Gastrocnemius medialis (tissue), 4 donors: ENCODE measurements around the gene KDM6A. TPM values are rescaled to one million over a fixed set of nuclear protein-coding genes. Genes with fewer than 3 reads are reported as not detected.

Source experiments
- ATAC-seq, 2 donors: fragments of 150-250 bp; one replicate each; pipeline ENCODE4 v1.9.1; 2016
- DNase-seq, 2 donors: peaks; one replicate each; pipeline ENCODE4 v3.0.0-alpha.2; 2019
- H3K27ac ChIP-seq, 4 donors: fragments of 200-600 bp; sonication (generic); 1 replicate in 1 of 4; 2 replicates in 3 of 4; pipeline ENCODE4 v1.5.1; 2016 to 2018; ENCODE audit warnings: mild to moderate bottlenecking in 2 of 4, moderate library complexity in 1 of 4
- H3K27me3 ChIP-seq, 3 donors: fragments of 200-600 bp; sonication (generic) in 2 of 3; 1 replicate in 1 of 3; 2 replicates in 2 of 3; pipeline versions ENCODE4 v1.5.1 to v1.6.0; 2016 to 2019; ENCODE audit warnings: mild to moderate bottlenecking in 1 of 3, moderate library complexity in 1 of 3
- H3K36me3 ChIP-seq, 2 donors: fragments of 200-600 bp; sonication (generic) in 1 of 2; one replicate each; pipeline ENCODE4 v1.5.1; 2017 to 2018
- H3K4me1 ChIP-seq, 2 donors: fragments of 200-600 bp; sonication (generic) in 1 of 2; one replicate each; pipeline ENCODE4 v1.5.1; 2016 to 2017; ENCODE audit warnings: mild to moderate bottlenecking in 2 of 2
- H3K4me3 ChIP-seq, 4 donors: fragments of 200-600 bp; sonication (generic) in 3 of 4; 1 replicate in 1 of 4; 2 replicates in 3 of 4; pipeline ENCODE4 v1.5.1; 2016 to 2019; ENCODE audit warnings: mild to moderate bottlenecking in 2 of 4
- H3K9me3 ChIP-seq, 3 donors: fragments of 200-600 bp; sonication (generic) in 2 of 3; 1 replicate in 1 of 3; 2 replicates in 2 of 3; pipeline ENCODE4 v1.5.1; 2016 to 2019
- CTCF ChIP-seq, 5 experiments: fragments of 450-650 bp in 3 of 5; fragments of 200-600 bp in 2 of 5; sonication (generic) in 2 of 5; IDR thresholded peaks in 4 of 5; conservative IDR thresholded peaks in 1 of 5; 1 replicate in 4 of 5; 2 replicates in 1 of 5; pipeline ENCODE4 v1.5.1; 2016 to 2019; ENCODE audit warnings: antibody characterized with exemption in 5 of 5, mild to moderate bottlenecking in 3 of 5, moderate library complexity in 3 of 5
- POLR2A ChIP-seq, 2 donors: fragments of 450-650 bp; IDR thresholded peaks; one replicate each; pipeline ENCODE4 v1.6.1; 2017; ENCODE audit warnings: antibody characterized with exemption in 2 of 2, mild to moderate bottlenecking in 2 of 2, moderate library complexity in 2 of 2
- in situ Hi-C, 4 donors: fragments of 200-750 bp; cut with MboI; loops; one replicate each; pipeline versions ENCODE4 v1.15.0 to v1.8.0; 2017; ENCODE audit warnings: low sequenced_read_pairs in 4 of 4
- intact Hi-C: fragments of 100-400 bp; cut with DNase I; formaldehyde crosslinking; loops from one replicate; pipeline ENCODE4 v1.15.1; 2023; ENCODE audit warnings: low total_unique reads
- total RNA-seq, 4 donors: library from RNA; depleted of rRNA; stranded (reverse); fragments of >200 nt; gene quantifications; one replicate each; pipeline versions ENCODE4 v1.1.0 to v1.2.3, GENCODE V29; 2016

KDM6A gene
- total RNA-seq, 4 donors from 2014 or later, result 14.3 to 29.2 (median 20.1) TPM

GRCh38 chrX:45011597-45011996, 138.6 kb downstream of the KDM6A start:
- Histone ChIP-seq H3K4me1 (peaks cover 17 to 42% of the 10 kb centered on the region in 2 donors), H3K4me3 (no peak overlapping the region), H3K27ac (no peak overlapping the region), H3K9me3 (no peaks in the 10 kb centered on the region), H3K36me3 (no peaks in the 10 kb centered on the region), H3K27me3 (no peaks in the 10 kb centered on the region)
- DNase-seq (no peak), ATAC-seq (no peak)
- intact Hi-C loops (no loop called here), in situ Hi-C loops (no loop called here)
- TF ChIP-seq CTCF (IDR thresholded peaks at IDR 0.05 in 4 of 5, conservative IDR thresholded peaks at IDR 0.05 in 1 of 5) (no peak), POLR2A (IDR thresholded peaks at IDR 0.05) (no peak)

GRCh38 chrX:45017946-45018345, 145.0 kb downstream of the KDM6A start:
- in situ Hi-C loops, result no loop called here
- no peaks in the 10 kb centered on the region for H3K36me3 ChIP-seq
- H3K9me3 ChIP-seq, result no peaks in the 10 kb centered on the region
- DNase-seq (no peak), ATAC-seq (peak; percentile 58 to 69)
- H3K4me1 ChIP-seq, result peaks cover 29 to 76% of the 10 kb centered on the region in 2 donors
- intact Hi-C loops, result loop anchor here (5.0 kb wide), 1 partner anchor 146 kb away; the partner anchor contains the start of gene KDM6A
- no peak overlapping the region for H3K4me3 ChIP-seq
- H3K27me3 ChIP-seq, result no peaks in the 10 kb centered on the region
- no peak overlapping the region for H3K27ac ChIP-seq
- TF ChIP-seq CTCF (IDR thresholded peaks at IDR 0.05 in 4 of 5, conservative IDR thresholded peaks at IDR 0.05 in 1 of 5) (no peak), POLR2A (IDR thresholded peaks at IDR 0.05) (no peak)

- no peak overlapping the region for H3K4me3 ChIP-seq
- no peak overlapping the region for H3K27ac ChIP-seq
- TF ChIP-seq POLR2A (IDR thresholded peaks at IDR 0.05) (no peak), CTCF (IDR thresholded peaks at IDR 0.05 in 4 of 5, conservative IDR thresholded peaks at IDR 0.05 in 1 of 5) (no peak)
- no peaks in the 10 kb centered on the region for H3K27me3 ChIP-seq
- intact Hi-C loops (no loop called here), in situ Hi-C loops (no loop called here)
- no peaks in the 10 kb centered on the region for H3K9me3 ChIP-seq
- no peaks in the 10 kb centered on the region for H3K36me3 ChIP-seq
- ATAC-seq (no peak), DNase-seq (no peak)
- peaks cover 24 to 50% of the 10 kb centered on the region in 2 donors for H3K4me1 ChIP-seq
Observed at GRCh38 chrX:45022150-45022549, 149.2 kb downstream of the KDM6A start.

- H3K9me3 ChIP-seq, result no peaks in the 10 kb centered on the region
- no peak for DNase-seq
- peaks cover 11 to 28% of the 10 kb centered on the region in 2 donors for H3K4me1 ChIP-seq
- TF ChIP-seq POLR2A (IDR thresholded peaks at IDR 0.05) (no peak), CTCF (IDR thresholded peaks at IDR 0.05 in 4 of 5, conservative IDR thresholded peaks at IDR 0.05 in 1 of 5) (no peak)
- H3K27ac ChIP-seq, result no peak overlapping the region
- no peak overlapping the region for H3K4me3 ChIP-seq
- in situ Hi-C loops, result no loop called here
- ATAC-seq, result no peak
- intact Hi-C loops, result no loop called here
- no peaks in the 10 kb centered on the region for H3K27me3 ChIP-seq
- H3K36me3 ChIP-seq, result no peaks in the 10 kb centered on the region
Observed at GRCh38 chrX:45024501-45024900, 151.5 kb downstream of the KDM6A start.

- Histone ChIP-seq H3K4me1 (peaks cover 5 to 15% of the 10 kb centered on the region in 2 donors), H3K27ac (no peak overlapping the region), H3K36me3 (no peaks in the 10 kb centered on the region), H3K4me3 (no peak overlapping the region), H3K27me3 (no peaks in the 10 kb centered on the region), H3K9me3 (no peaks in the 10 kb centered on the region)
- intact Hi-C loops, result no loop called here
- DNase-seq (no peak), ATAC-seq (no peak)
- no peak for TF ChIP-seq POLR2A (IDR thresholded peaks at IDR 0.05)
- no peak for TF ChIP-seq CTCF (IDR thresholded peaks at IDR 0.05 in 4 of 5, conservative IDR thresholded peaks at IDR 0.05 in 1 of 5)
- in situ Hi-C loops, result no loop called here
Observed at GRCh38 chrX:45026036-45026435, 153.0 kb downstream of the KDM6A start.
